ENCODE data around the gene LARGE1. TPM values are rescaled to one million over a fixed set of nuclear protein-coding genes. Genes with fewer than 3 reads are reported as not detected.
"Not testable (repeated sequence)": the region's sequence is repeated elsewhere in the genome, so short reads cannot be mapped to it uniquely, and the experiment has no call there.

Gene LARGE1
- total RNA-seq, 1 donor from 2014 or later, result 2.4 TPM

- no peak for DNase-seq (ENCODE audit: low read depth in 2 of 2)
Observed at GRCh38 chr22:33380789-33381530, 539.3 kb downstream of the LARGE1 start.

GRCh38 chr22:33379836-33380235 is 540.4 kb downstream of the LARGE1 start:
- no peak for DNase-seq (ENCODE audit: low read depth in 2 of 2)

GRCh38 chr22:33372875-33373274 is 547.4 kb downstream of the LARGE1 start:
- DNase-seq (ENCODE audit: low read depth in 2 of 2), result no peak

GRCh38 chr22:33363256-33363655 is 557.0 kb downstream of the LARGE1 start:
- not testable (repeated sequence) for DNase-seq (ENCODE audit: low read depth in 2 of 2)

GRCh38 chr22:33362702-33363101 is 557.6 kb downstream of the LARGE1 start:
- no peak for DNase-seq (ENCODE audit: low read depth in 2 of 2)

GRCh38 chr22:33361581-33361980 is 558.7 kb downstream of the LARGE1 start:
- DNase-seq (ENCODE audit: low read depth in 2 of 2), result no peak

GRCh38 chr22:33357981-33358399 is 562.3 kb downstream of the LARGE1 start:
- DNase-seq (ENCODE audit: low read depth in 2 of 2), result no peak

- DNase-seq (ENCODE audit: low read depth in 2 of 2), result no peak
Observed at GRCh38 chr22:33354928-33355327, 565.3 kb downstream of the LARGE1 start.

- DNase-seq (ENCODE audit: low read depth in 2 of 2), result no peak
Observed at GRCh38 chr22:33353502-33353901, 566.8 kb downstream of the LARGE1 start.

GRCh38 chr22:33352768-33353167 is 567.5 kb downstream of the LARGE1 start:
- DNase-seq (ENCODE audit: low read depth in 2 of 2), result no peak

- no peak for DNase-seq (ENCODE audit: low read depth in 2 of 2)
Observed at GRCh38 chr22:33350961-33351360, 569.3 kb downstream of the LARGE1 start.

- no peak for DNase-seq (ENCODE audit: low read depth in 2 of 2)
Observed at GRCh38 chr22:33350491-33350890, 569.8 kb downstream of the LARGE1 start.

- DNase-seq (ENCODE audit: low read depth in 2 of 2), result no peak
Observed at GRCh38 chr22:33347002-33347401, 573.3 kb downstream of the LARGE1 start.

- DNase-seq (ENCODE audit: low read depth in 2 of 2), result no peak
Observed at GRCh38 chr22:33341611-33342010, 578.7 kb downstream of the LARGE1 start.

- no peak for DNase-seq (ENCODE audit: low read depth in 2 of 2)
Observed at GRCh38 chr22:33337524-33337923, 582.8 kb downstream of the LARGE1 start.

GRCh38 chr22:33335611-33336279 is 584.5 kb downstream of the LARGE1 start:
- no peak for DNase-seq (ENCODE audit: low read depth in 2 of 2)

GRCh38 chr22:33332538-33332937 is 587.7 kb downstream of the LARGE1 start:
- DNase-seq (ENCODE audit: low read depth in 2 of 2), result no peak

GRCh38 chr22:33331017-33331416 is 589.3 kb downstream of the LARGE1 start:
- no peak for DNase-seq (ENCODE audit: low read depth in 2 of 2)

- DNase-seq (ENCODE audit: low read depth in 2 of 2), result no peak
Observed at GRCh38 chr22:33330534-33330933, 589.7 kb downstream of the LARGE1 start.

GRCh38 chr22:33329398-33329797 is 590.9 kb downstream of the LARGE1 start:
- DNase-seq (ENCODE audit: low read depth in 2 of 2), result no peak

- DNase-seq (ENCODE audit: low read depth in 2 of 2), result no peak
Observed at GRCh38 chr22:33328789-33329296, 591.4 kb downstream of the LARGE1 start.

GRCh38 chr22:33327348-33327860 is 592.9 kb downstream of the LARGE1 start:
- no peak for DNase-seq (ENCODE audit: low read depth in 2 of 2)
